Stimulated activated naive CD8-positive, alpha-beta T cell treated with anti-CD3 and anti-CD28 coated beads, Interleukin-15, amount 100 ng/mL, for 72 hours (primary cell): ENCODE measurements around the gene MAGOH.
"Not testable (repeated sequence)": the region's sequence is repeated elsewhere in the genome, so short reads cannot be mapped to it uniquely, and the experiment has no call there.

ENCODE experiments used
- ATAC-seq: fragments of 150-1000 bp; cut with Tn5 transposase; 2 replicates; pipeline ENCODE4 v1.10.0; 2021; ENCODE audit warnings: mild to moderate bottlenecking, moderate library complexity
- DNase-seq, 2 donors: peaks; one replicate each; pipeline ENCODE4 v3.0.0; 2021 to 2022
- H3K27ac Mint-ChIP-seq, 2 donors: one replicate each; pipeline ENCODE4 v1.8.0; 2022; ENCODE audit warnings: mild to moderate bottlenecking in 2 of 2, mixed read lengths in 2 of 2, moderate library complexity in 2 of 2
- H3K27me3 Mint-ChIP-seq: one replicate; pipeline ENCODE4 v1.8.0; 2022; ENCODE audit warnings: mixed read lengths
- H3K4me1 Mint-ChIP-seq: one replicate; pipeline ENCODE4 v1.8.0; 2022; ENCODE audit warnings: mild to moderate bottlenecking, mixed read lengths
- H3K4me3 Mint-ChIP-seq, 2 donors: one replicate each; pipeline ENCODE4 v1.8.0; 2022; ENCODE audit warnings: mild to moderate bottlenecking in 2 of 2, mixed read lengths in 2 of 2, moderate library complexity in 1 of 2
- H3K9me3 Mint-ChIP-seq, 2 donors: one replicate each; pipeline ENCODE4 v1.8.0; 2022; ENCODE audit warnings: mixed read lengths in 2 of 2

MAGOH gene

GRCh38 chr1:53189061-53189460, 49.3 kb downstream of the MAGOH start:
- ATAC-seq (no peak), DNase-seq (no peak)
- Mint-ChIP-seq H3K27me3 (no peaks in the 10 kb centered on the region), H3K4me3 (no peak overlapping the region), H3K4me1 (no peaks in the 10 kb centered on the region), H3K9me3 (no peaks in the 10 kb centered on the region), H3K27ac (no peak overlapping the region)

DNA sequence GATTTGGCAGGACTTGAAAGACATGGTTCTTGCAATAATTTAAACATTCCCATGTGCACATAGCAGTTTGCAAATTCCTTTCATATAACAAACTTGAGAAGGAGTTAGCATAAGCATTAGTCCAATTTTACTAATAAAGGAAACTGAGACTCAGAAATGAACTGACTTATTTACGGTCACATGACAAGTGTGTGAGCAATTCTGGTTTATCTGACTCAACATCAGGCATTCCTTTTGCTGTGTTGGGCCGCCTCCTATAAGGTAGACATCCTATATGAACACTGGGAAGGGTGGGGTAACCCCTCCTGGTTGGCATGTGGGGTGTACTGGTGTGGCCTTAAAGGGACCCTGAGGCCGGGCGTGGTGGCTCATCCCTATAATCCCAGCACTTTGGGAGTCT, 50.2 kb downstream of the MAGOH start:
- Mint-ChIP-seq H3K27me3 (no peaks in the 10 kb centered on the region), H3K9me3 (no peaks in the 10 kb centered on the region), H3K4me3 (no peak overlapping the region), H3K27ac (no peak overlapping the region), H3K4me1 (no peaks in the 10 kb centered on the region)
- DNase-seq (no peak), ATAC-seq (no peak)

- ATAC-seq = no peak
- H3K4me3 Mint-ChIP-seq = no peak overlapping the region
- H3K27me3 Mint-ChIP-seq = no peaks in the 10 kb centered on the region
- H3K4me1 Mint-ChIP-seq = no peaks in the 10 kb centered on the region
- no peak for DNase-seq
- H3K27ac Mint-ChIP-seq = no peak overlapping the region
- no peaks in the 10 kb centered on the region for H3K9me3 Mint-ChIP-seq
Observed at GRCh38 chr1:53187401-53187800, 50.9 kb downstream of the MAGOH start.

DNA sequence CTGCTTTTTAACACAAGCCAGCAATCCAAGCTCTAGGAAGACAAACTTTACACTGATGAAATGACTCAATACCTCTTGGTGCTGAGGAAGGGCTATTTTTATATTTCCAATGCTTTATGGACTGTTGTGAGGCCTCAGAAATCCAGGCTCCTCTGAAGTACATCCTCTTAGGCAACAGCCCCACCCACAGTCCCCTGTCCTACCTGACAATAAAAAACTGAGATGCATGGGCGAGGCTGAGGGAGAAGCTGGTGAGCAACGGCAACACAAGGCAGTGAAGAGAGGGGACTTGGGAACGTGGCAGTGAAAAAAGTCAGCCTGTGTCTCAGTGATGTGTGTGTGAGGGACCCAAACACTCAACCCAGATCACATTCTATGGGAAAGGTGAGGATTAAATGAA, 51.8 kb downstream of the MAGOH start:
- no peaks in the 10 kb centered on the region for H3K4me1 Mint-ChIP-seq

GRCh38 chr1:53185955-53186297, 52.4 kb downstream of the MAGOH start:
- not testable (repeated sequence) for H3K27ac Mint-ChIP-seq, ATAC-seq, H3K9me3 Mint-ChIP-seq, H3K4me3 Mint-ChIP-seq, DNase-seq, H3K27me3 Mint-ChIP-seq, H3K4me1 Mint-ChIP-seq

More for the DNA sequence above, 51.8 kb downstream of the MAGOH start:
- H3K27ac Mint-ChIP-seq = peak overlapping the region in 1 of 2 donors; percentile 9
- H3K27me3 Mint-ChIP-seq = no peaks in the 10 kb centered on the region
- no peak overlapping the region for H3K4me3 Mint-ChIP-seq
- ATAC-seq (no peak), DNase-seq (no peak)
- H3K9me3 Mint-ChIP-seq = no peaks in the 10 kb centered on the region

GRCh38 chr1:53183095-53183990, 55.0 kb downstream of the MAGOH start:
- Mint-ChIP-seq H3K27me3 (no peaks in the 10 kb centered on the region), H3K27ac (no peak overlapping the region), H3K4me3 (no peak overlapping the region), H3K9me3 (no peaks in the 10 kb centered on the region), H3K4me1 (no peaks in the 10 kb centered on the region)
- ATAC-seq (no peak), DNase-seq (no peak)

GRCh38 chr1:53182716-53183094, 55.6 kb downstream of the MAGOH start:
- H3K27ac Mint-ChIP-seq = no peak overlapping the region
- ATAC-seq (no peak), DNase-seq (no peak)
- no peaks in the 10 kb centered on the region for H3K9me3 Mint-ChIP-seq
- no peak overlapping the region for H3K4me3 Mint-ChIP-seq
- no peaks in the 10 kb centered on the region for H3K4me1 Mint-ChIP-seq
- H3K27me3 Mint-ChIP-seq = no peaks in the 10 kb centered on the region

DNA sequence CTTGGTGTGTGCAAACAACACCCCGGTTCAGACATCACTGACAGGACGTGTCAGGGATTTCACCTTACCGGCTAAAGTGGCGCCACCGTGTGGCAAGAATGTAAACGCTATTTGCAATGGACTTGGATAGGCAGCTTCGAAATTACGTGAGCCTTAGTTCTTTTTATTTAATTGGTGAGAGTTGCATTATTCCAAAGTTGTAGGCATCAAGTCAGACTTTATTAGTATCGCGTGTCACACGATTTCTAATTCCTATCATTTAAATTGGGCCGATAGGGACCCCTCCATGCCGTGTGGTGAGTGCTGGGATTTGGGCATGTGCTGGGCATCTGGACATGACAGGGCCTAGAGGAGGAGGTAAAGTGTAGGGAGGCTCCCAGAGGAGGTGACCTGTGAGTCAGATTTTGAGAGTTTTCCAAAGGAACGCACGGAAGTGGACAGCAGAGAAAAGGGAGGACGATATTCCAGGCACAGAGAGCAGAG, 56.2 kb downstream of the MAGOH start:
- Mint-ChIP-seq H3K27me3 (peaks cover 5% of the 10 kb centered on the region), H3K27ac (no peak overlapping the region), H3K4me1 (no peaks in the 10 kb centered on the region), H3K4me3 (no peak overlapping the region), H3K9me3 (no peaks in the 10 kb centered on the region)
- peak; percentile 71 to 81 for DNase-seq
- ATAC-seq = peak; percentile 90

DNA sequence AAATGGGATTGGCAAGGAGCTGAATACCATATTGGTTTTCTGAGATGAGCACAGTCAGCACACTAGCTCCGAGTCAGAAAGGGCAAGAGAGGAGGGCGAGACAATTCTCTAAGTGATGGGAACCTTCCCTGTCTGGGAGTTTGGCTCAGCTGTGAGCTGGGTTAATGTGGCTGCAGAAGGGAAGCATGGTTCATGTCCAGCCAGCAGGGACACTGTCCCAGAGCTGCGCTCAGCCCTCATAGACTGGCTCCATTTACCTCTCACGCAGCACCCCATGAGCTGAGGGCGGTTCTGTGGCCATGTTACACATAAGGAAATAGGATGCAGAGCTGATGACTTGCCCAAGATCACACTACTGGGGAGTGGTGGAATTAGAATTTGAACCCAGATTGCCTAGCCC, 57.4 kb downstream of the MAGOH start:
- Mint-ChIP-seq H3K9me3 (no peaks in the 10 kb centered on the region), H3K4me1 (no peaks in the 10 kb centered on the region), H3K27me3 (peaks cover 16% of the 10 kb centered on the region), H3K27ac (no peak overlapping the region), H3K4me3 (no peak overlapping the region)
- ATAC-seq = no peak
- no peak for DNase-seq

DNA sequence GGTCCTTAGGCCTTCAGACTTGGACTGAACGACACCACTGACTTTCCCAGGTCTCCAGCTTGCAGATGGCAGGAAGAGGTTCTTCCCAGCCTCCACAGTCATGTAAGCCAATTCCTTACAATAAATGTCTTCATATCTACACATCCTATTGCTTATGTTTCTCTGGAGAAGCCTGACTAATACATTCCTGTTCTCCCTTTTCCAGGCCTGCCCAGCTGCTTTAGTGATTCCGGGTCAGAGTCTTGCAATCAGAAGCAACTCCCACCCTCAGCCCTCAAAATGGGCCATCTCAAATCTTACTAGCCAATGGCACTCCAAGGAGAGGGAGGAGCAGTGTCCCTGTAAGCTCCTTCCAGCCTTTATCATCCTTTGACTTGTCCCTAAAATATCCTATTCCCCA, 58.1 kb downstream of the MAGOH start:
- H3K4me1 Mint-ChIP-seq = no peaks in the 10 kb centered on the region
- DNase-seq = no peak
- H3K27ac Mint-ChIP-seq = no peak overlapping the region
- no peak for ATAC-seq
- peaks cover 21% of the 10 kb centered on the region for H3K27me3 Mint-ChIP-seq
- no peaks in the 10 kb centered on the region for H3K9me3 Mint-ChIP-seq
- no peak overlapping the region for H3K4me3 Mint-ChIP-seq
